HG03039 (cell line): ENCODE data around the gene CCDC33.

Experiments used
- ATAC-seq: cut with Tn5 transposase; IDR thresholded peaks from one replicate; pipeline ENCODE4 v1.9.1; 2021; ENCODE audit warnings: mild to moderate bottlenecking, moderate library complexity; ENCODE audit not compliant: unreplicated experiment

CCDC33 gene

GRCh38 chr15:74311734-74312444, 75.8 kb downstream of the CCDC33 start:
- ATAC-seq = no peak

GRCh38 chr15:74312445-74313007, 76.4 kb downstream of the CCDC33 start:
- no peak for ATAC-seq

GRCh38 chr15:74313889-74314288, 77.8 kb downstream of the CCDC33 start:
- ATAC-seq = no peak

GRCh38 chr15:74314795-74315438, 78.8 kb downstream of the CCDC33 start:
- ATAC-seq = no peak

- ATAC-seq = no peak
These were observed 79.5 kb downstream of the CCDC33 start for GRCh38 chr15:74315626-74316025.

GRCh38 chr15:74316141-74316540, 80.0 kb downstream of the CCDC33 start:
- no peak for ATAC-seq

- no peak for ATAC-seq
These were observed 81.8 kb downstream of the CCDC33 start for GRCh38 chr15:74317820-74318375.

- no peak for ATAC-seq
These were observed 82.4 kb downstream of the CCDC33 start for GRCh38 chr15:74318376-74319137.

GRCh38 chr15:74319138-74319460, 83.0 kb downstream of the CCDC33 start:
- ATAC-seq = no peak

- ATAC-seq = no peak
These were observed 83.6 kb downstream of the CCDC33 start for GRCh38 chr15:74319596-74320351.

GRCh38 chr15:74320352-74321247, 84.5 kb downstream of the CCDC33 start:
- ATAC-seq = no peak

GRCh38 chr15:74322558-74323180, 86.5 kb downstream of the CCDC33 start:
- ATAC-seq = no peak

GRCh38 chr15:74324714-74325113, 88.6 kb downstream of the CCDC33 start:
- ATAC-seq = no peak

GRCh38 chr15:74326746-74327145, 90.6 kb downstream of the CCDC33 start:
- no peak for ATAC-seq

GRCh38 chr15:74327756-74328155, 91.6 kb downstream of the CCDC33 start:
- no peak for ATAC-seq

- ATAC-seq = no peak
These were observed 92.4 kb downstream of the CCDC33 start for GRCh38 chr15:74328331-74329056.

GRCh38 chr15:74330861-74331408, 94.8 kb downstream of the CCDC33 start:
- no peak for ATAC-seq

- no peak for ATAC-seq
These were observed 95.9 kb downstream of the CCDC33 start for GRCh38 chr15:74332011-74332410.
